HCT116 (cell line): ENCODE measurements around the gene MS4A3. TPM values are rescaled to one million over a fixed set of nuclear protein-coding genes. Genes with fewer than 3 reads are reported as not detected.

ENCODE experiments used
- ATAC-seq: fragments of 200-7000 bp; cut with Tn5 transposase; 2 replicates; pipeline ENCODE4 v1.9.1; 2020; ENCODE audit warnings: mild to moderate bottlenecking, moderate library complexity
- BruUV-seq: library from RNA; stranded (reverse); fragments of 400-500 nt; replicated peaks from 2 replicates; lab custom pipeline; 2021; lab: Mats Ljungman, UMichigan
- CTCF ChIA-PET: fragments of 300-600 bp; sonication (Branson Sonifier 250); formaldehyde crosslinking; loops from one replicate; lab custom pipeline; 2021; ENCODE audit warnings: antibody characterized with exemption; lab: Charles Lee
- POLR2A ChIA-PET: fragments of 300-600, 350-600 bp; sonication (Branson Sonifier 250); formaldehyde crosslinking; loops from one replicate; lab custom pipeline; 2021; ENCODE audit warnings: antibody characterized with exemption; lab: Charles Lee
- RAD21 ChIA-PET, 2 experiments: fragments of 300-600 bp; sonication (Branson Sonifier 250); formaldehyde crosslinking; loops; one replicate each; lab custom pipeline; 2023; ENCODE audit warnings: low total read pairs in 2 of 2; ENCODE audit not compliant: uncharacterized antibody in 2 of 2, unreplicated experiment in 2 of 2, low non-redundant PET in 1 of 2; lab: Charles Lee
- DNase-seq: peaks from one replicate; pipeline ENCODE4 v3.0.0-alpha.2; 2010; ENCODE audit warnings: low read depth, low spot score
- H2AFZ ChIP-seq: fragments of 200-600 bp; shearing (Covaris generic), sonication (generic); 2 replicates; pipeline ENCODE4 v1.6.1; 2017; ENCODE audit warnings: low read depth, mixed run types, mixed read lengths, antibody characterized with exemption, low read length; ENCODE audit not compliant: poor library complexity, severe bottlenecking
- H3K27ac ChIP-seq: 2 replicates; pipeline ENCODE4 v1.5.1; 2012; ENCODE audit warnings: low read depth, low read length
- H3K27me3 ChIP-seq: fragments of 200-600 bp; sonication (generic); 2 replicates; pipeline ENCODE4 v1.6.1; 2016; ENCODE audit warnings: mixed run types, low read length, mixed read lengths; ENCODE audit not compliant: insufficient read depth
- H3K36me3 ChIP-seq, 2 experiments: fragments of 200-500 bp in 1 of 2; fragments of 200-600 bp in 1 of 2; sonication (Bioruptor generic) in 1 of 2; sonication (generic) in 1 of 2; 2 replicates each; pipeline versions ENCODE4 v1.5.1 to v1.6.1; 2014 to 2016; ENCODE audit warnings: low read length in 2 of 2, inconsistent platforms in 1 of 2, mixed read lengths in 1 of 2, mixed run types in 1 of 2; ENCODE audit not compliant: insufficient read depth in 2 of 2, control insufficient read depth in 1 of 2
- H3K4me1 ChIP-seq, 2 experiments: fragments of 200-600 bp in 1 of 2; sonication (generic) in 1 of 2; 2 replicates each; pipeline versions ENCODE4 v1.5.1 to v1.6.1; 2012 to 2017; ENCODE audit warnings: low read length in 2 of 2, inconsistent platforms in 1 of 2, mild to moderate bottlenecking in 1 of 2, mixed read lengths in 1 of 2, mixed run types in 1 of 2, moderate library complexity in 1 of 2; ENCODE audit not compliant: insufficient read depth in 2 of 2, control insufficient read depth in 1 of 2
- H3K4me2 ChIP-seq: fragments of 200-600 bp; sonication (generic); 2 replicates; pipeline ENCODE4 v1.6.1; 2017; ENCODE audit warnings: mixed run types, low read length, mixed read lengths
- H3K4me3 ChIP-seq, 2 experiments: fragments of 200-600 bp in 1 of 2; sonication (generic) in 1 of 2; replicated peaks in 1 of 2; 2 replicates each; pipeline ENCODE4 v1.5.1; 2011 to 2016; ENCODE audit warnings: low read length in 2 of 2, control low read depth in 1 of 2, low read depth in 1 of 2, mild to moderate bottlenecking in 1 of 2, mixed read lengths in 1 of 2, mixed run types in 1 of 2
- H3K79me2 ChIP-seq: fragments of 200-600 bp; sonication (generic); 2 replicates; pipeline ENCODE4 v1.6.1; 2017; ENCODE audit warnings: mild to moderate bottlenecking, mixed run types, low read length, moderate library complexity, mixed read lengths; ENCODE audit not compliant: insufficient read depth
- H3K9ac ChIP-seq: fragments of 200-600 bp; sonication (generic); 2 replicates; pipeline ENCODE4 v1.6.1; 2016; ENCODE audit warnings: low read length, mixed read lengths
- H3K9me2 ChIP-seq: fragments of 200-600 bp; sonication (generic), shearing (Covaris generic); 2 replicates; pipeline ENCODE4 v1.6.1; 2017; ENCODE audit warnings: mixed run types, mild to moderate bottlenecking, moderate library complexity; ENCODE audit not compliant: insufficient read depth
- H3K9me3 ChIP-seq, 2 experiments: fragments of 200-500 bp in 1 of 2; fragments of 200-600 bp in 1 of 2; sonication (Bioruptor generic) in 1 of 2; sonication (generic) in 1 of 2; 2 replicates each; pipeline ENCODE4 v1.6.1; 2014 to 2017; ENCODE audit warnings: low read length in 2 of 2, mixed read lengths in 2 of 2, inconsistent platforms in 1 of 2, low read depth in 1 of 2, mild to moderate bottlenecking in 1 of 2, mixed run types in 1 of 2, moderate library complexity in 1 of 2; ENCODE audit not compliant: control insufficient read depth in 1 of 2, insufficient read depth in 1 of 2
- H4K20me1 ChIP-seq: fragments of 200-600 bp; sonication (generic), shearing (Covaris generic); 2 replicates; pipeline ENCODE4 v1.6.1; 2017; ENCODE audit warnings: mixed run types, mild to moderate bottlenecking, moderate library complexity; ENCODE audit not compliant: insufficient read depth
- CBX3 ChIP-seq: IDR thresholded peaks from 2 replicates; pipeline ENCODE4 v1.6.1; 2012; ENCODE audit warnings: low read depth
- EGR1 ChIP-seq: IDR thresholded peaks from 2 replicates; pipeline ENCODE4 v1.6.1; 2012; ENCODE audit warnings: low read depth
- EZH2phosphoT487 ChIP-seq: fragments of 200-600 bp; IDR thresholded peaks from 2 replicates; pipeline ENCODE4 v1.6.1; 2018; ENCODE audit warnings: antibody characterized with exemption, borderline replicate concordance
- FOSL1 ChIP-seq: IDR thresholded peaks from 2 replicates; pipeline ENCODE4 v1.6.1; 2012; ENCODE audit warnings: low read depth
- POLR2A ChIP-seq: IDR thresholded peaks from 2 replicates; pipeline ENCODE4 v1.7.0; 2011; ENCODE audit warnings: borderline replicate concordance; ENCODE audit not compliant: insufficient read depth, insufficient read length; ENCODE audit errors: extremely low read depth
- RAD21 ChIP-seq: IDR thresholded peaks from 2 replicates; pipeline ENCODE4 v1.6.1; 2012; ENCODE audit warnings: low read depth, mild to moderate bottlenecking
- TCF7L2 ChIP-seq: IDR thresholded peaks from 2 replicates; pipeline ENCODE4 v1.7.0; 2011; ENCODE audit warnings: borderline replicate concordance, inconsistent platforms; ENCODE audit not compliant: insufficient read depth, insufficient read length; ENCODE audit errors: extremely low read depth
- intact Hi-C: fragments of 100-400 bp; cut with micrococcal nuclease; formaldehyde crosslinking; loops from 2 replicates; pipeline ENCODE4 v1.10.0; 2022
- total RNA-seq: library from RNA; stranded (reverse); gene quantifications from one replicate; pipeline ENCODE4 v1.2.1, GENCODE V29; 2021; ENCODE audit not compliant: unreplicated experiment
- TF ChIP-seq, protein P1 (sequence below): IDR thresholded peaks from 2 replicates; pipeline ENCODE4 v1.6.1; 2012; ENCODE audit warnings: low read depth
- TF ChIP-seq, protein P2 (sequence below): IDR thresholded peaks from 2 replicates; pipeline ENCODE4 v1.6.1; 2011; ENCODE audit warnings: mild to moderate bottlenecking, low read length, moderate library complexity; ENCODE audit not compliant: insufficient replicate concordance; ENCODE audit errors: extremely low read depth
- TF ChIP-seq, protein P3 (sequence below), 3 experiments: fragments of 200-600 bp in 1 of 3; sonication (generic) in 1 of 3; IDR thresholded peaks in 2 of 3; conservative IDR thresholded peaks in 1 of 3; 2 replicates each; pipeline ENCODE4 v1.5.1; 2012 to 2017; ENCODE audit warnings: low read depth in 2 of 3, low read length in 2 of 3, antibody characterized with exemption in 1 of 3, borderline replicate concordance in 1 of 3, control low read depth in 1 of 3, mild to moderate bottlenecking in 1 of 3, mixed read lengths in 1 of 3, mixed run types in 1 of 3, moderate library complexity in 1 of 3; ENCODE audit not compliant: insufficient read depth in 1 of 3

MS4A3 gene
- total RNA-seq, 1 experiment from 2014 or later, result not detected

- TF ChIP-seq RAD21, result no peak
- Histone ChIP-seq H3K4me2 (no peak overlapping the region), H3K27ac (no peak overlapping the region), H3K9me3 (no peaks in the 10 kb centered on the region), H3K27me3 (no peaks in the 10 kb centered on the region), H2AFZ (no peak overlapping the region), H4K20me1 (no peaks in the 10 kb centered on the region), H3K79me2 (no peaks in the 10 kb centered on the region), H3K9me2 (no peaks in the 10 kb centered on the region), H3K9ac (no peak overlapping the region), H3K4me3 (no peak overlapping the region), H3K4me1 (no peaks in the 10 kb centered on the region), H3K36me3 (no peaks in the 10 kb centered on the region)
- DNase-seq (no peak), ATAC-seq (no peak)
- ChIA-PET RAD21 (no interaction called here), POLR2A (no interaction called here), CTCF (no interaction called here)
- intact Hi-C loops, result no loop called here
- BruUV-seq, result no TSS peak
Measured at GRCh38 chr11:60111793-60112192, 55.3 kb downstream of the MS4A3 start.

- no peak overlapping the region for H3K4me2 ChIP-seq
- no peaks in the 10 kb centered on the region for H3K9me2 ChIP-seq
- no peak overlapping the region for H2AFZ ChIP-seq
- ATAC-seq, result no peak
- H3K4me1 ChIP-seq, result no peaks in the 10 kb centered on the region
- no peaks in the 10 kb centered on the region for H4K20me1 ChIP-seq
- no peaks in the 10 kb centered on the region for H3K27me3 ChIP-seq
- H3K79me2 ChIP-seq, result no peaks in the 10 kb centered on the region
- H3K9me3 ChIP-seq, result no peaks in the 10 kb centered on the region
- no peak overlapping the region for H3K9ac ChIP-seq
- no peak overlapping the region for H3K4me3 ChIP-seq
- no peak for DNase-seq
- CTCF ChIA-PET, result interaction anchor here (1.0 kb wide), 1 partner anchor 134 kb away, joined by 4 read pairs; no protein-coding TSS in a partner anchor
- POLR2A ChIA-PET, result no interaction called here
- no peaks in the 10 kb centered on the region for H3K36me3 ChIP-seq
- H3K27ac ChIP-seq, result no peak overlapping the region
- RAD21 ChIA-PET, result no interaction called here
- intact Hi-C loops, result loop anchor here (5.0 kb wide), 1 partner anchor 135 kb away; no protein-coding TSS in a partner anchor
- no TSS peak for BruUV-seq
- TF ChIP-seq FOSL1 (no peak), POLR2A (no peak), TCF7L2 (no peak), EGR1 (no peak), CBX3 (no peak), EZH2phosphoT487 (no peak)
- TF ChIP-seq, protein P1, sequence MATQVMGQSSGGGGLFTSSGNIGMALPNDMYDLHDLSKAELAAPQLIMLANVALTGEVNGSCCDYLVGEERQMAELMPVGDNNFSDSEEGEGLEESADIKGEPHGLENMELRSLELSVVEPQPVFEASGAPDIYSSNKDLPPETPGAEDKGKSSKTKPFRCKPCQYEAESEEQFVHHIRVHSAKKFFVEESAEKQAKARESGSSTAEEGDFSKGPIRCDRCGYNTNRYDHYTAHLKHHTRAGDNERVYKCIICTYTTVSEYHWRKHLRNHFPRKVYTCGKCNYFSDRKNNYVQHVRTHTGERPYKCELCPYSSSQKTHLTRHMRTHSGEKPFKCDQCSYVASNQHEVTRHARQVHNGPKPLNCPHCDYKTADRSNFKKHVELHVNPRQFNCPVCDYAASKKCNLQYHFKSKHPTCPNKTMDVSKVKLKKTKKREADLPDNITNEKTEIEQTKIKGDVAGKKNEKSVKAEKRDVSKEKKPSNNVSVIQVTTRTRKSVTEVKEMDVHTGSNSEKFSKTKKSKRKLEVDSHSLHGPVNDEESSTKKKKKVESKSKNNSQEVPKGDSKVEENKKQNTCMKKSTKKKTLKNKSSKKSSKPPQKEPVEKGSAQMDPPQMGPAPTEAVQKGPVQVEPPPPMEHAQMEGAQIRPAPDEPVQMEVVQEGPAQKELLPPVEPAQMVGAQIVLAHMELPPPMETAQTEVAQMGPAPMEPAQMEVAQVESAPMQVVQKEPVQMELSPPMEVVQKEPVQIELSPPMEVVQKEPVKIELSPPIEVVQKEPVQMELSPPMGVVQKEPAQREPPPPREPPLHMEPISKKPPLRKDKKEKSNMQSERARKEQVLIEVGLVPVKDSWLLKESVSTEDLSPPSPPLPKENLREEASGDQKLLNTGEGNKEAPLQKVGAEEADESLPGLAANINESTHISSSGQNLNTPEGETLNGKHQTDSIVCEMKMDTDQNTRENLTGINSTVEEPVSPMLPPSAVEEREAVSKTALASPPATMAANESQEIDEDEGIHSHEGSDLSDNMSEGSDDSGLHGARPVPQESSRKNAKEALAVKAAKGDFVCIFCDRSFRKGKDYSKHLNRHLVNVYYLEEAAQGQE, result no peak
- TF ChIP-seq, protein P2, sequence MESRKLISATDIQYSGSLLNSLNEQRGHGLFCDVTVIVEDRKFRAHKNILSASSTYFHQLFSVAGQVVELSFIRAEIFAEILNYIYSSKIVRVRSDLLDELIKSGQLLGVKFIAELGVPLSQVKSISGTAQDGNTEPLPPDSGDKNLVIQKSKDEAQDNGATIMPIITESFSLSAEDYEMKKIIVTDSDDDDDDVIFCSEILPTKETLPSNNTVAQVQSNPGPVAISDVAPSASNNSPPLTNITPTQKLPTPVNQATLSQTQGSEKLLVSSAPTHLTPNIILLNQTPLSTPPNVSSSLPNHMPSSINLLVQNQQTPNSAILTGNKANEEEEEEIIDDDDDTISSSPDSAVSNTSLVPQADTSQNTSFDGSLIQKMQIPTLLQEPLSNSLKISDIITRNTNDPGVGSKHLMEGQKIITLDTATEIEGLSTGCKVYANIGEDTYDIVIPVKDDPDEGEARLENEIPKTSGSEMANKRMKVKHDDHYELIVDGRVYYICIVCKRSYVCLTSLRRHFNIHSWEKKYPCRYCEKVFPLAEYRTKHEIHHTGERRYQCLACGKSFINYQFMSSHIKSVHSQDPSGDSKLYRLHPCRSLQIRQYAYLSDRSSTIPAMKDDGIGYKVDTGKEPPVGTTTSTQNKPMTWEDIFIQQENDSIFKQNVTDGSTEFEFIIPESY, result no peak
- TF ChIP-seq, protein P3, sequence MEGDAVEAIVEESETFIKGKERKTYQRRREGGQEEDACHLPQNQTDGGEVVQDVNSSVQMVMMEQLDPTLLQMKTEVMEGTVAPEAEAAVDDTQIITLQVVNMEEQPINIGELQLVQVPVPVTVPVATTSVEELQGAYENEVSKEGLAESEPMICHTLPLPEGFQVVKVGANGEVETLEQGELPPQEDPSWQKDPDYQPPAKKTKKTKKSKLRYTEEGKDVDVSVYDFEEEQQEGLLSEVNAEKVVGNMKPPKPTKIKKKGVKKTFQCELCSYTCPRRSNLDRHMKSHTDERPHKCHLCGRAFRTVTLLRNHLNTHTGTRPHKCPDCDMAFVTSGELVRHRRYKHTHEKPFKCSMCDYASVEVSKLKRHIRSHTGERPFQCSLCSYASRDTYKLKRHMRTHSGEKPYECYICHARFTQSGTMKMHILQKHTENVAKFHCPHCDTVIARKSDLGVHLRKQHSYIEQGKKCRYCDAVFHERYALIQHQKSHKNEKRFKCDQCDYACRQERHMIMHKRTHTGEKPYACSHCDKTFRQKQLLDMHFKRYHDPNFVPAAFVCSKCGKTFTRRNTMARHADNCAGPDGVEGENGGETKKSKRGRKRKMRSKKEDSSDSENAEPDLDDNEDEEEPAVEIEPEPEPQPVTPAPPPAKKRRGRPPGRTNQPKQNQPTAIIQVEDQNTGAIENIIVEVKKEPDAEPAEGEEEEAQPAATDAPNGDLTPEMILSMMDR (IDR thresholded peaks at IDR 0.05 in 2 of 3, conservative IDR thresholded peaks at IDR 0.05 in 1 of 3; ENCODE audit: borderline replicate concordance in 1 of 3, insufficient read depth in 1 of 3, low read depth in 2 of 3, low read length in 2 of 3), result no peak
Measured at GRCh38 chr11:60116996-60117790, 60.7 kb downstream of the MS4A3 start.
